Sigmoid colon (tissue), 4 donors: ENCODE measurements around the gene CCDC57.

ENCODE experiments used
- CTCF ChIP-seq, 4 experiments: fragments of 450-650 bp in 3 of 4; fragments of 200-600 bp in 1 of 4; IDR thresholded peaks; one replicate each; pipeline ENCODE4 v1.5.1; 2016 to 2019; ENCODE audit warnings: antibody characterized with exemption in 4 of 4, mild to moderate bottlenecking in 3 of 4, moderate library complexity in 2 of 4
- EP300 ChIP-seq, 4 donors: sonication (generic); formaldehyde crosslinking; IDR thresholded peaks; one replicate each; pipeline ENCODE4 v1.6.1; 2017; ENCODE audit warnings: antibody characterized with exemption in 4 of 4
- POLR2A ChIP-seq, 2 donors: fragments of 450-650 bp; IDR thresholded peaks; one replicate each; pipeline ENCODE4 v1.6.1; 2016; ENCODE audit warnings: antibody characterized with exemption in 2 of 2, mild to moderate bottlenecking in 2 of 2, moderate library complexity in 2 of 2
- POLR2AphosphoS5 ChIP-seq, 4 donors: sonication (generic); formaldehyde crosslinking; IDR thresholded peaks; one replicate each; pipeline ENCODE4 v1.6.1; 2017; ENCODE audit warnings: antibody characterized with exemption in 4 of 4

- TF ChIP-seq CTCF (IDR thresholded peaks at IDR 0.05) = no peak
- TF ChIP-seq EP300 (IDR thresholded peaks at IDR 0.05) = no peak
- no peak for TF ChIP-seq POLR2AphosphoS5 (IDR thresholded peaks at IDR 0.05)
- no peak for TF ChIP-seq POLR2A (IDR thresholded peaks at IDR 0.05)
Observed at GRCh38 chr17:82105417-82105881, 107.2 kb downstream of the CCDC57 start.
